ENCODE results near the gene ADGRL1.
"Not testable (repeated sequence)": the region's sequence is repeated elsewhere in the genome, so short reads cannot be mapped to it uniquely, and the experiment has no call there.

ADGRL1 gene

GRCh38 chr19:14218620-14219330 is 12.8 kb upstream of the ADGRL1 start:
- DNase-seq (ENCODE audit: low read depth): peak; percentile 68

DNA sequence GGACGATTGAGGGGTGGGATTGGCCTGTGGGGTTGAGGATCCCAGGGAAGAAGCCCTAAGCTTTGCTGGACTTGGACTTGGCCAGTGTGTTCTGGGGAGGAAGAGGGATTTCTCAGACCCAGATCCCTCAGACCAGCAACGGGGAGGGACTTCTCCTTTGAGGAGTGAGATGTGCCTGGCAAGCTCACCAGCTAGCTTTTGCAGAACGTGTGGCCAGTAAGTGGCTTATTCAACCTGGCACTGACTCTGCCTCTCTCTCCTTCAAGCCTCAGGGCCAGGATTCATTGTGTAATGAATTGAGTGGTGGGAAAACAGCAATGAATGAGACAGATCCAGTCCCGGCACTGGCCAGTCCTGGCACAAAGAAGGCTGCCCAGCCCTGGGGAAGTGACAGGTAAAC is 11.9 kb upstream of the ADGRL1 start:
- peak; percentile 18 for DNase-seq (ENCODE audit: low read depth)

DNA sequence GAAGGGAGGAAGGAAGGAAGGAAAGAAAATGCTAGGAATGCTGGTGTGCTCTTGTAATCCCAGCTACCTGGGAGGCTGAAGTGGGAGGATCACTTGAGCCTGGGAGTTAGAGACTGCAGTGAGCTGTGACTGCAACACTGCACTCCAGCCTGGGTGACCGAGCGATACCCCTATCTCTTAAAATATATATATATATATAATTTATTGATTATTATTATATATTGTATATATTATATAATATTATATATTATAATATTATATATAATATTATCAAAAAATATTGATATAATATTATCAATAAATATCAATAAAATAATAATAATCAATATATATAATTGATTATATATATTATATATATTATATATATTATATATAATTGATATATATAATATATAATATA is 8.6 kb upstream of the ADGRL1 start:
- no peak for DNase-seq (ENCODE audit: low read depth)

DNA sequence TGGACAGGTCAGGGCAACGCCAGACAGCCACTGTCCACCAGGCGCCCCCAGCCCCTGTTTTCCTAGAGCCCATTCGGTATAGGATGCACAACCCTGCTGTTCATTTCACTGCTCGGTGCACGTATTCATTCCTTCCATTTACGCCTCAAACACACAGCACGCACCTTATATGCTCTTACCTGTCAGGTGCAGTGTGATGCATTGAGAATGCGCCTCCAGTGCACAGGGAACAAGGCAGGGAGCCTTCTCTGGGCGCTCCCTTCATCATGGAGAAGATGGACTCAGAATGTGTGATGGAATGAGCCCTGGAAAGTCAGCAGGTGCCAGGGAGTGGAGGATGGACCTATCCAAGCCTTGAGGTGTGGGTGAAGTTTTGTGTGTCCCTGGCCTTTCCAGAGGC is 4.2 kb upstream of the ADGRL1 start:
- DNase-seq (ENCODE audit: low read depth): not testable (repeated sequence)

DNA sequence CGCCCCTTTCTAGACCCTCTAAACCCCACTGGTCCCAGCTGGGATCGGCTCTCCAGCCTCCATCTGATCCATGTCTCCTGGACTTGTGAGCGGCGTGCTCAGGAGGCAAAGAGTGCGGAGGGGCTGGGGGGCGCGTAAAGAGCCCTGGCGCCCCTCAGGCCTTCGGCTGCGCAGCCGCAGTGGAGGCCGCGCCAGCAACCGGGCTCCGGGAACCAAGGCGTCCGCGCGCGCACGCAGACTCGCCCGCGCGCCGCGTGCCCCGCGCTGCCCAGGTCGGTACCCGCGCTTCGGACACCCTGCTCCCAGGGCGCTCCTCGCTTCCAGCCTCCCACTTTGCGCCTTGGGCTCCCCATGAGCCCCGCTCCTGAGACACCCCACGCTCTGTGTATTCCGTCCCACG is 3.4 kb upstream of the ADGRL1 start:
- DNase-seq (ENCODE audit: low read depth): not testable (repeated sequence)

DNA sequence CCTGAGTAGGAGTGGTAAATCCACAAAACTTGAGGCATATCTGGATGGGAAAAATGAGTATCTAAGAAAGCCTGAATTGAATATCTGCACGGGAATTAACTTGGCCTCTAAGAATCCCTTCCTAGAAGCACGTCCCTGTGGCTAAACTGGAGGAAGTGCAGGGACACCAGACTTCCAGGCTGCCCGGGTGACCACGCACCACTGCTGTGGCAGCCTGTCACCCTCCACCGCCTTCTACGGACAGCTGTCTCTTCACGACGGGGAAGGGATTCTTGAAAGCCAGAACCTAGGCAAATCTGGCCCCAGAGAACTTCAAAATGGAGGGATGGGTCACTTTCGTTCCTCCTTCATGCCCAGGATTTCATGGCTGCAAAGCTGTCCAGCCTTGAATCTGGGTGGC is 2.5 kb upstream of the ADGRL1 start:
- DNase-seq (ENCODE audit: low read depth): not testable (repeated sequence)

- not testable (repeated sequence) for DNase-seq (ENCODE audit: low read depth)
Observed at GRCh38 chr19:14207796-14208195, 1.8 kb upstream of the ADGRL1 start.

- DNase-seq (ENCODE audit: low read depth): peak; percentile 95
Observed at GRCh38 chr19:14206737-14207726, 1.1 kb upstream of the ADGRL1 start.

DNA sequence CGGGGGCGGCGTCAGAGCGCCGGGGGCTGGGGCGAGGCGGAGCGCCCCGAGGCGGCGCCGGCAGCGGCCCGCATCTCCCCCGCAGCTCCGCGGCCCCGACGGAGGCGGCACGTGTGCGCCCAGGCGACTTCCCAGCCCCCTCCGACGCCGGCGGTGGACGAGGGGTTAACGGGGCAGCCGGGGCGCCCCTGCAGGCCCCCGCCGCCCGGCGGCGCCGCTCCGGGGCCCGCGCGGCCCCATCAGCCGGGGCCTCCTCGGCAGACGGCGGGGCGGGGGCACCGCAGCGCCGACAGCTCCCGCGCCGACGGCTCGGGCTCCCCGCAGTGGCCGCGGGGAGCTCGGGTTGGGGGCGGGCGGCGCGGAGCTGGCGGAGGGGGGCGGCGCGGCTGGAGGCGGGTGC is 339 bp upstream of the ADGRL1 start:
- DNase-seq (ENCODE audit: low read depth): not testable (repeated sequence)

DNA sequence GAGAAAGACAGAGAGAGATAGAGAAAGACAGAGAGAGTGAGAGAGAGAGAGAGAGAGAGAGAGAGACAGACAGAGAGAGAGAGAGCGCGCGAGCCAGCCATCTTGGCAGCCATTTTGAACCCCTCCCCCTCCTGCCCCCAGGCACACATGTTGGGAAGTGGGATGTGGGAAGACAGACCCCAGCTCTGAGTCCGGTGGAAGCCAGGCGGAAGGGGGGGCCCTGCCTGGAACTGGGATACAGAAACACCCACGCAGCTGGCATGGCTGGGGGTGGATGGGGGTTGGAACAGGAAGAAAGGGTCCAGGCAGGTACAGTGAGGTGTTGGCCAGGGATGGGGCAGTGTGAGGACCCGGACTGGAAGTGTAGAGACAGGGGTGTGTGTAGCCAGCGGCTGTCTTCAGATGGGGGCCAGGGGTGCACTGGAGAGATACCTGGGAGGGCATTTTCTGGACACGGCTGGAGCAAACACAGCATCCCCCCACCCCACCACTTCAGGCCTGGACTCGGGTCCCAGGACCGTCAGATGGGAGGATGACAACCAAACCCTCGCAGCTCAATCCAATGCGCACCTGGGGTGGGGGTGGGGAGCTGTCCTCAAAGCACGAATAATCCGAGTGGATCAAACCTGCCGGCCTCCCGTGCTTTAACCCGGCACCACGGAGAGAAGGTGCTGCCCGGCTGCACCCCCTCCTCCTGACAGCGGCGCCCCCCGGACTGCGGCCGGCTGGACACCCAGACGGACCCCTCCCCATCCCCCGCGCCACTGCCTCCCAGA is 1.1 kb downstream of the ADGRL1 start:
- DNase-seq (ENCODE audit: low read depth): not testable (repeated sequence)

GRCh38 chr19:14204219-14204618 is 1.8 kb downstream of the ADGRL1 start:
- not testable (repeated sequence) for DNase-seq (ENCODE audit: low read depth)

GRCh38 chr19:14203788-14204187 is 2.2 kb downstream of the ADGRL1 start:
- DNase-seq (ENCODE audit: low read depth): not testable (repeated sequence)

DNA sequence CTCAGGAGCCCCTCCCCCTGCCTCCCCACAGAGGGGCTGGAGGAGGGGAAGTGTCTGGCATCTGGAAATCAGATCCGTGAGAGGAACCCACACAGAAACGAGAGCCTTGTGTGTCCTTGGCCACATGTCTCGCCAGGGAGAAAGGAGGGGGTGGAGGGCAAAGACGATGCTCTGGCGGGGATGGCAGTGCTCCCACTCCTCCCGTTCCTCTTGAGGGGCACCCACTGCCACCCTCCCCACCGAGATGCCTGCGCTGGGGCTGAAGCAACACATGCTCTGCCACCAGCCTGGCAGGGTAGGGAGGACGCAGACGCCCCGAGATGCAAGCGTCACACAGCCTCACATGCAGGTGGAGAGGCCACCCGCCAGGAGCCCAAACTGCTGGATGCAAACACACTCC is 2.8 kb downstream of the ADGRL1 start:
- DNase-seq (ENCODE audit: low read depth): no peak

DNA sequence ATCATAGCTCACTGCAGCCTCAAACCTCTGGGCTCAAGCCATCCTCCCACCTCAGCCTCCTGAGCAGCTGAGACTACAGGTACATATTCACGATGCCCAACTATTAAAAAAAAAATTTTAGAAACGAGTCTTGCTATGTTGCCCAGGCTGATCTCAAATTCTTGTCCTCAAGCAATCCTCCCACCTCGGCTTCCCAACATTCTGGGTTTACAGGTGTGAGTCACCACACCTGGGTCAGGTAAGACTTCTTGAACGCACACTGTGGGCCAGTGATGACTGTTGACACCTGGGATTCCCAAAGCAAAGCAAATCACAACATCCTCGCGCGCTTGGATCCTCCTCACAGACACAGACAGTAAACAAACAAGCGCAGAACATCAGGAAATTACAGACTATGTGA is 4.5 kb downstream of the ADGRL1 start:
- DNase-seq (ENCODE audit: low read depth): not testable (repeated sequence)

GRCh38 chr19:14200147-14200841 is 5.7 kb downstream of the ADGRL1 start:
- DNase-seq (ENCODE audit: low read depth): peak; percentile 20

DNA sequence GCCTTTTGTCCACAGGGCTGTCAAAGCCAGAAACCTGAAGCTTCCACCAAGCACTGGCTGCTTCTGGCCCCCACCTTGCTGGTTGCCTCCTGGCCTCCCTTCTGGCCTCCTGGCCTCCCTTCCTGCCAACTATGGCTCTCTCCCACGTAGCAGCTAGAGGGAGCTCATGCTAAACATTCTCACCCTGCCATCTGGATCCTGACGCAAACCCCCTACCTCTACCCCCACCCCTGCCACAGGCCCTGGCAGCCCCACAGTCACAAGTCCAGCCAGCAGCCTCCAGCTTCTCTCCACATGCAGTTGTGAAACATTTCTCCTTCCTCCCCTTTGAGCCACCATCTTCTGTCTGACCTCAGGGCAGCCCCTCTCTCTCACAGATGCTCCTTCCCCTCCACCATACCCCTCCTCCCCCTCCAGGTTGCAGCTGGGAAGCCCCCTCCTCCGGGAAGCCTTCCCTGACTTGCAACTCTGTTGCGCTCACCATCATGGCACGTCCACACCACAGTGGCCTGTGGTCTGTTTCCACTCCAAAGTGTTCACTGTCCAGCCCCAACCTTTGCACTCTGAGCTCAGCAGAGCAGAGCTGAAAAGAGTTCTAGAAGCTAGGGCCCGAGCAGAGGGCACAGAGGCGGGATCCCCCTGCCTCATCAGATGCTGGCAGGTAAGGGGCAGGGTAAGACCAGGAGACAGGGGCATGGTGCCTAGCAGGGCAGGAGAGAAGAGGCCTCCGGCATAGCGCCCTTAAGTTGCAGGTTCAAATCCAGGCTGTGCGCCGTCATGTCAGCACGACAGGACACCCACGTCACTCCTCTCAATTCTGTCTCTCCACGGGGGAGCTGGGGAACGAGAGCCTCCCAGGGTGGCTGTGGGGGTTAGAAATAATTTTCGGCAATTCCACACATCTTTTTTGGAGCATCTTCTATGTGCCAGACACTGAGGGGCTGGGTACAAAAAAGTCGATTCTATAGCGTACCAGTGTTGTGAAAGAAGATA is 7.3 kb downstream of the ADGRL1 start:
- DNase-seq (ENCODE audit: low read depth): peak; percentile 32

DNA sequence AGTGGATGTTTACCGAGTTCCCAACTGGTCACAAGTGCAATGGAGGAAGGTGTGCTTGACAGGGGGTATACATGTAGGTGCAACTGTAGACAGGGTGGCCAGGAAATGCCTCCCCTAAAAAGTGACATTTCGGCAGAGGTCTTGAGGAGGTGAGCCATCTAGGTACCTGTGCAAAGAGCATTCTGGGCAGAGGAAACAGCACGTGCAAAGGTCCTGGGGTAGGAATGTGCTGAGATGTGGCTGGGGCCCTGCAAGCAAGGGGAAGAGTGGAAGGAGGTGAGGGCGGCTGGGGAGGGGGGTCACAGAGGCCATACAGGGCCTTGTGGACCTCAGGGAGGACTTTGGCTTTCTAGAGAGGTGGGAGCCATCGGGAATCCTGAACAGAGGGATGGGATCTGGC is 8.1 kb downstream of the ADGRL1 start:
- no peak for DNase-seq (ENCODE audit: low read depth)

DNA sequence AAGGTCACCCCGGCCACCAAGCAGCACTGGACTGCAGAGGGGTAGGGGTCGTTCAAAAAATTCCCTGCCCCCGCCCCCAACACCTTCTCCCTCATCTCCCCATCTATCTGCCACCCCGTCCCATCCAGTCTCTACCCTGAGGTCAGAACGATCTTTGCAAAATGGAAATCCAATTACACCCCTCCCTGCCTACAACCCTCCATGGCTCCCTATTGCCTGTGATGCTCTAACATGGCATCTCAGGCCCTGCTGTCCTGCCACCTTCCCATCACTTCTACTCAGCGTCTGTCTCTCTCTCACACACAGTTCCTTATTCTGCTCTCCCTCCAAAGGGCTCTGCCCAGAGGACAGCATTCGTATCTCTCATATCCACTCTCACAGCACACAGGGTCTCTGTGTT is 8.7 kb downstream of the ADGRL1 start:
- not testable (repeated sequence) for DNase-seq (ENCODE audit: low read depth)

DNA sequence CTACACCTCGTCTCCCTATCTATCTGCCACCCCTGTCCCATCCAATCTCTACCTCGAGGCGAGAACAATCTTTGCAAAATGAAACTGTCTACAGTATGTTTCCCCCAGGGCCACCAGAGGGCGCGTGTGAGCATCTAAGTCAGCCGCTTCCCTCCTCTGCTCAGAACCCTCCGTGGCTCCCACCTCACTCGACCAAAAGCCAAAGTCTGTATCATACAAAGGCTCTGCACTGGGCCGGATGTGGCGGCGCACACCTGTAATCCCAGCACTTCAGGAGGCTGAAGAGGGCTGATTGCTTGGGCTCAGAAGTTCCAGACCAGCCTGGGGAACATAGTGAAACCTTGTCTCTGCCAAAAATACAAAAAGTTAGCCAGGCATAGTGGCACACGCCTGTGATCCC is 9.9 kb downstream of the ADGRL1 start:
- DNase-seq (ENCODE audit: low read depth): peak; percentile 24

GRCh38 chr19:14195216-14195615 is 10.8 kb downstream of the ADGRL1 start:
- DNase-seq (ENCODE audit: low read depth): not testable (repeated sequence)
